GM19239 (cell line): ENCODE measurements around the gene CDH26.

Experiments used
- DNase-seq: peaks from one replicate; pipeline ENCODE4 v3.0.0; 2011; ENCODE audit warnings: low spot score; ENCODE audit not compliant: insufficient read length
- FAIRE-seq: peaks from 2 replicates; lab custom pipeline; 2011; peaks lifted over from hg19 to GRCh38; lab: Jason Lieb, UNC

The CDH26 gene

GRCh38 chr20:60057123-60057865 is 99.1 kb downstream of the CDH26 start:
- FAIRE-seq (peak; percentile 87), DNase-seq (peak; percentile 51)

- FAIRE-seq: peak; percentile 76
Observed at GRCh38 chr20:60057866-60058807, 99.9 kb downstream of the CDH26 start.

GRCh38 chr20:60058879-60059278 is 100.7 kb downstream of the CDH26 start:
- DNase-seq (no peak), FAIRE-seq (no peak)

More at GRCh38 chr20:60057866-60058807, 99.9 kb downstream of the CDH26 start:
- peak; percentile 24 for DNase-seq

GRCh38 chr20:60060006-60060557 is 101.9 kb downstream of the CDH26 start:
- no peak for FAIRE-seq

GRCh38 chr20:60060593-60060992 is 102.4 kb downstream of the CDH26 start:
- DNase-seq (no peak), FAIRE-seq (no peak)

More at GRCh38 chr20:60060006-60060557, 101.9 kb downstream of the CDH26 start:
- DNase-seq: no peak

GRCh38 chr20:60062431-60063047 is 104.3 kb downstream of the CDH26 start:
- no peak for FAIRE-seq
- no peak for DNase-seq

GRCh38 chr20:60063048-60063451 is 104.8 kb downstream of the CDH26 start:
- FAIRE-seq (no peak), DNase-seq (no peak)

GRCh38 chr20:60063739-60064380 is 105.6 kb downstream of the CDH26 start:
- no peak for DNase-seq
- no peak for FAIRE-seq
